ENCODE results near the gene PIM1. TPM values are rescaled to one million over a fixed set of nuclear protein-coding genes. Genes with fewer than 3 reads are reported as not detected.

PIM1 gene
- total and polyA plus RNA-seq, 9 of the 15 experiments (the other 6 are each of a cell fraction or from before 2014, with no cell fraction given) = 19.0 to 789 (median 212) TPM

DNA sequence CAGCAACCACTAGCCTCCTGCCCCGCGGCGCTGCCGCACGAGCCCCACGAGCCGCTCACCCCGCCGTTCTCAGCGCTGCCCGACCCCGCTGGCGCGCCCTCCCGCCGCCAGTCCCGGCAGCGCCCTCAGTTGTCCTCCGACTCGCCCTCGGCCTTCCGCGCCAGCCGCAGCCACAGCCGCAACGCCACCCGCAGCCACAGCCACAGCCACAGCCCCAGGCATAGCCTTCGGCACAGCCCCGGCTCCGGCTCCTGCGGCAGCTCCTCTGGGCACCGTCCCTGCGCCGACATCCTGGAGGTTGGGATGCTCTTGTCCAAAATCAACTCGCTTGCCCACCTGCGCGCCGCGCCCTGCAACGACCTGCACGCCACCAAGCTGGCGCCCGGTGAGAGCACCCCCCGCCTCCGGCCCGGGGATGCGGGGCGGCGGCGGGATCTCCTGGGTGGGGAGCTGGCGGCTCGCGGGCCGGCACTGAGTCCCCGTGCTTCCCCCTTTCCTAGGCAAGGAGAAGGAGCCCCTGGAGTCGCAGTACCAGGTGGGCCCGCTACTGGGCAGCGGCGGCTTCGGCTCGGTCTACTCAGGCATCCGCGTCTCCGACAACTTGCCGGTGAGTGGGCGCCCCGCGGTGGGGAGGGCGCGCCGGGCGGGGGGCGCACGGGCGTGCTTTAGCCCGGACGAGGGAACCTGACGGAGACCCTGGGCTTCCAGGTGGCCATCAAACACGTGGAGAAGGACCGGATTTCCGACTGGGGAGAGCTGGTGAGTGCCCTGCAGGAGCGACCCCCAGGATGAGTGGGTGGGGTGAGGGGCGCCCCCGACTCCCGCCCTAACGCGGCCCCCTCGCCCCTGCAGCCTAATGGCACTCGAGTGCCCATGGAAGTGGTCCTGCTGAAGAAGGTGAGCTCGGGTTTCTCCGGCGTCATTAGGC, 585 bp downstream of the PIM1 start (continued):
- TF ChIP-seq RUNX1 (IDR thresholded peaks at IDR 0.05; ENCODE audit: low read depth) = 0 out of 2 replicates have a peak, but pooled peaks have one; percentile 35
- TF ChIP-seq, protein P1, sequence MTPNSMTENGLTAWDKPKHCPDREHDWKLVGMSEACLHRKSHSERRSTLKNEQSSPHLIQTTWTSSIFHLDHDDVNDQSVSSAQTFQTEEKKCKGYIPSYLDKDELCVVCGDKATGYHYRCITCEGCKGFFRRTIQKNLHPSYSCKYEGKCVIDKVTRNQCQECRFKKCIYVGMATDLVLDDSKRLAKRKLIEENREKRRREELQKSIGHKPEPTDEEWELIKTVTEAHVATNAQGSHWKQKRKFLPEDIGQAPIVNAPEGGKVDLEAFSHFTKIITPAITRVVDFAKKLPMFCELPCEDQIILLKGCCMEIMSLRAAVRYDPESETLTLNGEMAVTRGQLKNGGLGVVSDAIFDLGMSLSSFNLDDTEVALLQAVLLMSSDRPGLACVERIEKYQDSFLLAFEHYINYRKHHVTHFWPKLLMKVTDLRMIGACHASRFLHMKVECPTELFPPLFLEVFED (CRISPR knock-in tag; conservative IDR thresholded peaks at IDR 0.05) = no peak
- TF ChIP-seq CHD4 (IDR thresholded peaks at IDR 0.05; ENCODE audit: insufficient read depth, insufficient replicate concordance, low read depth, low read length, poor library complexity, severe bottlenecking) = no peak
- 0 out of 2 replicates have a peak, but pooled peaks have one; percentile 2 for TF ChIP-seq GTF2F1 (IDR thresholded peaks at IDR 0.05; ENCODE audit: low read depth, low read length)
- TF ChIP-seq MGA (IDR thresholded peaks at IDR 0.05) = no peak
- TF ChIP-seq, protein P2, sequence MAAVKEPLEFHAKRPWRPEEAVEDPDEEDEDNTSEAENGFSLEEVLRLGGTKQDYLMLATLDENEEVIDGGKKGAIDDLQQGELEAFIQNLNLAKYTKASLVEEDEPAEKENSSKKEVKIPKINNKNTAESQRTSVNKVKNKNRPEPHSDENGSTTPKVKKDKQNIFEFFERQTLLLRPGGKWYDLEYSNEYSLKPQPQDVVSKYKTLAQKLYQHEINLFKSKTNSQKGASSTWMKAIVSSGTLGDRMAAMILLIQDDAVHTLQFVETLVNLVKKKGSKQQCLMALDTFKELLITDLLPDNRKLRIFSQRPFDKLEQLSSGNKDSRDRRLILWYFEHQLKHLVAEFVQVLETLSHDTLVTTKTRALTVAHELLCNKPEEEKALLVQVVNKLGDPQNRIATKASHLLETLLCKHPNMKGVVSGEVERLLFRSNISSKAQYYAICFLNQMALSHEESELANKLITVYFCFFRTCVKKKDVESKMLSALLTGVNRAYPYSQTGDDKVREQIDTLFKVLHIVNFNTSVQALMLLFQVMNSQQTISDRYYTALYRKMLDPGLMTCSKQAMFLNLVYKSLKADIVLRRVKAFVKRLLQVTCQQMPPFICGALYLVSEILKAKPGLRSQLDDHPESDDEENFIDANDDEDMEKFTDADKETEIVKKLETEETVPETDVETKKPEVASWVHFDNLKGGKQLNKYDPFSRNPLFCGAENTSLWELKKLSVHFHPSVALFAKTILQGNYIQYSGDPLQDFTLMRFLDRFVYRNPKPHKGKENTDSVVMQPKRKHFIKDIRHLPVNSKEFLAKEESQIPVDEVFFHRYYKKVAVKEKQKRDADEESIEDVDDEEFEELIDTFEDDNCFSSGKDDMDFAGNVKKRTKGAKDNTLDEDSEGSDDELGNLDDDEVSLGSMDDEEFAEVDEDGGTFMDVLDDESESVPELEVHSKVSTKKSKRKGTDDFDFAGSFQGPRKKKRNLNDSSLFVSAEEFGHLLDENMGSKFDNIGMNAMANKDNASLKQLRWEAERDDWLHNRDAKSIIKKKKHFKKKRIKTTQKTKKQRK (IDR thresholded peaks at IDR 0.05; ENCODE audit: borderline replicate concordance, low read depth, low read length) = no peak
- TF ChIP-seq LCOR (CRISPR knock-in tag; IDR thresholded peaks at IDR 0.05) = no peak; the same call in 1 of the 2 replicates
- peak; percentile 62; the same call in 1 of the 2 replicates for TF ChIP-seq ERF (CRISPR knock-in tag; IDR thresholded peaks at IDR 0.05)
- TF ChIP-seq IRF2 (CRISPR knock-in tag; IDR thresholded peaks at IDR 0.05) = no peak
